CD4-positive, alpha-beta T cell treated with Interleukin-21 for 1 hour (primary cell): Measurements from ENCODE around the gene CACNA1C.

Source experiments
- DNase-seq: peaks from one replicate; pipeline ENCODE4 v3.0.0-alpha.2; 2020

The CACNA1C gene

GRCh38 chr12:2498964-2499500 lies 446.2 kb downstream of the CACNA1C start:
- no peak for DNase-seq

- DNase-seq: no peak
Observed at GRCh38 chr12:2501464-2502191, 448.8 kb downstream of the CACNA1C start.

GRCh38 chr12:2503036-2503435 lies 450.2 kb downstream of the CACNA1C start:
- no peak for DNase-seq

GRCh38 chr12:2503762-2504161 lies 451.0 kb downstream of the CACNA1C start:
- DNase-seq: no peak

- no peak for DNase-seq
Observed at GRCh38 chr12:2504577-2504976, 451.8 kb downstream of the CACNA1C start.

GRCh38 chr12:2507814-2508213 lies 455.0 kb downstream of the CACNA1C start:
- DNase-seq: no peak

GRCh38 chr12:2509137-2509536 lies 456.4 kb downstream of the CACNA1C start:
- no peak for DNase-seq

- DNase-seq: no peak
Observed at GRCh38 chr12:2510045-2510444, 457.3 kb downstream of the CACNA1C start.

- no peak for DNase-seq
Observed at GRCh38 chr12:2513141-2514037, 460.6 kb downstream of the CACNA1C start.

- no peak for DNase-seq
Observed at GRCh38 chr12:2514038-2514340, 461.2 kb downstream of the CACNA1C start.

- no peak for DNase-seq
Observed at GRCh38 chr12:2520722-2521246, 468.0 kb downstream of the CACNA1C start.

- DNase-seq: no peak
Observed at GRCh38 chr12:2523317-2523716, 470.5 kb downstream of the CACNA1C start.

- DNase-seq: no peak
Observed at GRCh38 chr12:2523844-2524243, 471.1 kb downstream of the CACNA1C start.

GRCh38 chr12:2526371-2526770 lies 473.6 kb downstream of the CACNA1C start:
- no peak for DNase-seq

GRCh38 chr12:2528001-2528400 lies 475.2 kb downstream of the CACNA1C start:
- DNase-seq: no peak

GRCh38 chr12:2529807-2530206 lies 477.0 kb downstream of the CACNA1C start:
- DNase-seq: no peak

GRCh38 chr12:2531371-2531770 lies 478.6 kb downstream of the CACNA1C start:
- no peak for DNase-seq

GRCh38 chr12:2533036-2533435 lies 480.2 kb downstream of the CACNA1C start:
- DNase-seq: no peak

GRCh38 chr12:2535583-2536204 lies 482.9 kb downstream of the CACNA1C start:
- DNase-seq: no peak

GRCh38 chr12:2536724-2537123 lies 483.9 kb downstream of the CACNA1C start:
- no peak for DNase-seq

- DNase-seq: no peak
Observed at GRCh38 chr12:2537868-2538541, 485.2 kb downstream of the CACNA1C start.

GRCh38 chr12:2539938-2540337 lies 487.2 kb downstream of the CACNA1C start:
- DNase-seq: no peak

- DNase-seq: no peak
Observed at GRCh38 chr12:2540535-2540941, 487.8 kb downstream of the CACNA1C start.
